Measurements from ENCODE around the gene ZNF580. TPM values are rescaled to one million over a fixed set of nuclear protein-coding genes. Genes with fewer than 3 reads are reported as not detected.

The ZNF580 gene
- total RNA-seq, 1 donor from 2014 or later: 163 TPM

- no peak for TF ChIP-seq CTCF (IDR thresholded peaks at IDR 0.05)
- H3K9me3 ChIP-seq: no peaks in the 10 kb centered on the region
- H3K4me1 ChIP-seq: no peaks in the 10 kb centered on the region
Measured at GRCh38 chr19:55596304-55596703, 44.5 kb upstream of the ZNF580 start.

GRCh38 chr19:55597501-55597921 is 43.3 kb upstream of the ZNF580 start:
- no peak for TF ChIP-seq CTCF (IDR thresholded peaks at IDR 0.05)
- intact Hi-C loops (cut with DNase I): no loop called here

More at GRCh38 chr19:55596304-55596703, 44.5 kb upstream of the ZNF580 start:
- no peak for DNase-seq (ENCODE audit: low spot score in 2 of 2)
- Histone ChIP-seq H3K4me3 (no peak overlapping the region), H3K27me3 (no peaks in the 10 kb centered on the region), H3K36me3 (peaks cover 12 to 30% of the 10 kb centered on the region in 2 donors), H3K27ac (no peak overlapping the region)
- intact Hi-C loops (cut with DNase I): no loop called here

GRCh38 chr19:55598034-55598433 is 42.8 kb upstream of the ZNF580 start:
- DNase-seq (ENCODE audit: low spot score in 2 of 2): no peak
- Histone ChIP-seq H3K4me3 (no peak overlapping the region), H3K9me3 (no peaks in the 10 kb centered on the region), H3K27ac (peak overlapping the region in 1 of 2 donors; percentile 100), H3K4me1 (no peaks in the 10 kb centered on the region), H3K36me3 (peaks cover 8 to 25% of the 10 kb centered on the region in 2 donors), H3K27me3 (no peaks in the 10 kb centered on the region)
- intact Hi-C loops (cut with DNase I): loop anchor here (2.0 kb wide), 4 partner anchors 17 to 481 kb away; partner anchors contain the start of genes PPP1R12C and ZNF579
- no peak for TF ChIP-seq CTCF (IDR thresholded peaks at IDR 0.05)

More at GRCh38 chr19:55597501-55597921, 43.3 kb upstream of the ZNF580 start:
- Histone ChIP-seq H3K4me1 (no peaks in the 10 kb centered on the region), H3K9me3 (no peaks in the 10 kb centered on the region), H3K36me3 (peaks cover 8 to 26% of the 10 kb centered on the region in 2 donors), H3K4me3 (no peak overlapping the region), H3K27ac (no peak overlapping the region), H3K27me3 (no peaks in the 10 kb centered on the region)
- DNase-seq (ENCODE audit: low spot score in 2 of 2): no peak

GRCh38 chr19:55598719-55599467 is 41.9 kb upstream of the ZNF580 start:
- peak overlapping the region; percentile 82 to 89 for H3K4me3 ChIP-seq
- no peaks in the 10 kb centered on the region for H3K9me3 ChIP-seq
- TF ChIP-seq CTCF (IDR thresholded peaks at IDR 0.05): no peak
- no peaks in the 10 kb centered on the region for H3K4me1 ChIP-seq
- H3K27ac ChIP-seq: peak overlapping the region; percentile 99 to 100
- no peaks in the 10 kb centered on the region for H3K27me3 ChIP-seq
- intact Hi-C loops (cut with DNase I): loop anchor here (1.0 to 2.0 kb wide), 9 partner anchors 18 to 482 kb away; partner anchors contain the start of genes ISOC2, KMT5C, PPP1R12C and ZNF579
- peaks cover 8 to 25% of the 10 kb centered on the region in 2 donors for H3K36me3 ChIP-seq
- peak; percentile 77 to 97 for DNase-seq (ENCODE audit: low spot score in 2 of 2)

GRCh38 chr19:55599468-55599841 is 41.3 kb upstream of the ZNF580 start, which contains the start of gene FIZ1:
Gene FIZ1 (minus strand): TSS chr19:55599517. CDS start chr19:55597865, 1,652 bp downstream.
- intact Hi-C loops (cut with DNase I): loop anchor here (1.0 to 2.0 kb wide), 9 partner anchors 19 to 483 kb away; partner anchors contain the start of genes ISOC2, KMT5C, PPP1R12C and ZNF579
- Histone ChIP-seq H3K4me1 (peaks cover 2 to 3% of the 10 kb centered on the region in 2 donors), H3K9me3 (no peaks in the 10 kb centered on the region), H3K4me3 (peak within 1 kb of the TSS; percentile 82 to 89), H3K27ac (peak within 1 kb of the TSS; percentile 99 to 100), H3K36me3 (peaks cover 8 to 25% of the 10 kb centered on the region in 2 donors), H3K27me3 (no peaks in the 10 kb centered on the region)
- no peak for TF ChIP-seq CTCF (IDR thresholded peaks at IDR 0.05)
- DNase-seq (ENCODE audit: low spot score in 2 of 2): peak; percentile 97 to 99

Measured in ascending aorta (tissue), 2 donors.